M059J (cell line): ENCODE data around the gene IL23R. TPM values are rescaled to one million over a fixed set of nuclear protein-coding genes. Genes with fewer than 3 reads are reported as not detected.

Experiments
- DNase-seq: peaks from one replicate; pipeline ENCODE4 v3.0.0-alpha.2; 2012; ENCODE audit warnings: low read depth
- total RNA-seq: library from RNA; depleted of rRNA; stranded (reverse); fragments of >200 nt; shearing (Covaris generic); gene quantifications from 2 replicates; pipeline ENCODE4 v1.2.3, GENCODE V29; 2014

Gene IL23R
- total RNA-seq, 1 experiment from 2014 or later, result 0.07 TPM

GRCh38 chr1:67241200-67241746 is 75.0 kb downstream of the IL23R start:
- no peak for DNase-seq

GRCh38 chr1:67242016-67242415 is 75.8 kb downstream of the IL23R start:
- DNase-seq, result no peak

GRCh38 chr1:67250051-67250653 is 83.9 kb downstream of the IL23R start:
- peak; percentile 15 for DNase-seq

- no peak for DNase-seq
Measured at GRCh38 chr1:67256291-67257172, 90.3 kb downstream of the IL23R start.

GRCh38 chr1:67257173-67257535 is 90.9 kb downstream of the IL23R start:
- DNase-seq, result no peak

GRCh38 chr1:67261680-67262079 is 95.4 kb downstream of the IL23R start:
- DNase-seq, result no peak

GRCh38 chr1:67262735-67263134 is 96.5 kb downstream of the IL23R start:
- no peak for DNase-seq

- DNase-seq, result no peak
Measured at GRCh38 chr1:67264152-67264551, 97.9 kb downstream of the IL23R start.

GRCh38 chr1:67264899-67265298 is 98.6 kb downstream of the IL23R start:
- no peak for DNase-seq

- DNase-seq, result no peak
Measured at GRCh38 chr1:67269061-67269460, 102.8 kb downstream of the IL23R start.

GRCh38 chr1:67270541-67270940 is 104.3 kb downstream of the IL23R start:
- no peak for DNase-seq

GRCh38 chr1:67273591-67273990 is 107.3 kb downstream of the IL23R start:
- no peak for DNase-seq

- DNase-seq, result no peak
Measured at GRCh38 chr1:67274623-67275325, 108.5 kb downstream of the IL23R start.

GRCh38 chr1:67280696-67281095 is 114.4 kb downstream of the IL23R start:
- no peak for DNase-seq

GRCh38 chr1:67281244-67281643 is 115.0 kb downstream of the IL23R start:
- no peak for DNase-seq

- DNase-seq, result peak; percentile 82
Measured at GRCh38 chr1:67285780-67286488, 119.7 kb downstream of the IL23R start.

GRCh38 chr1:67290236-67290635 is 124.0 kb downstream of the IL23R start:
- peak; percentile 47 for DNase-seq

- DNase-seq, result no peak
Measured at GRCh38 chr1:67294836-67295617, 128.8 kb downstream of the IL23R start.

- DNase-seq, result no peak
Measured at GRCh38 chr1:67298762-67299161, 132.5 kb downstream of the IL23R start.

- peak; percentile 55 for DNase-seq
Measured at GRCh38 chr1:67299296-67299695, 133.0 kb downstream of the IL23R start.

- peak; percentile 58 for DNase-seq
Measured at GRCh38 chr1:67300561-67300960, 134.3 kb downstream of the IL23R start.
